SK-N-SH treated with all-trans-retinoic acid at 6 μM for 48 hours (cell line): ENCODE measurements around the gene NAB1.

Experiments used
- ATAC-seq: fragments of 200-7000 bp; cut with Tn5 transposase; 3 replicates; pipeline ENCODE4 v1.9.1; 2020; ENCODE audit warnings: mild to moderate bottlenecking, moderate library complexity
- BACH2 ChIP-seq: fragments of 250-450 bp; sonication (Bioruptor Pico); IDR thresholded peaks from 2 replicates; pipeline ENCODE4 v1.9.0; 2021; ENCODE audit warnings: mild to moderate bottlenecking, borderline replicate concordance
- CREB5 ChIP-seq: fragments of 250-450 bp; sonication (Bioruptor Pico); IDR thresholded peaks from 2 replicates; pipeline ENCODE4 v1.5.1; 2020; ENCODE audit warnings: low read depth, mild to moderate bottlenecking, moderate library complexity
- CSDC2 ChIP-seq: fragments of 250-450 bp; sonication (Bioruptor Pico); IDR thresholded peaks from 2 replicates; pipeline ENCODE4 v1.5.0; 2020; ENCODE audit warnings: mild to moderate bottlenecking, moderate library complexity
- CSRNP3 ChIP-seq: fragments of 250-450 bp; sonication (Bioruptor Pico); IDR thresholded peaks from 2 replicates; pipeline ENCODE4 v1.5.1; 2021; ENCODE audit warnings: mild to moderate bottlenecking, moderate library complexity
- ESRRG ChIP-seq: fragments of 250-450 bp; sonication (Bioruptor Pico); IDR thresholded peaks from 2 replicates; pipeline ENCODE4 v1.6.1; 2021; ENCODE audit warnings: mild to moderate bottlenecking
- OSR1 ChIP-seq: fragments of 250-450 bp; sonication (Bioruptor Pico); IDR thresholded peaks from 2 replicates; pipeline ENCODE4 v1.8.0; 2022; ENCODE audit warnings: moderate library complexity, mild to moderate bottlenecking, inconsistent platforms
- PATZ1 ChIP-seq: fragments of 250-450 bp; sonication (Bioruptor Pico); IDR thresholded peaks from 2 replicates; pipeline ENCODE4 v1.8.0; 2020; ENCODE audit warnings: mild to moderate bottlenecking, moderate library complexity, borderline replicate concordance
- POU6F1 ChIP-seq: fragments of 250-450 bp; sonication (Bioruptor Pico); IDR thresholded peaks from 2 replicates; pipeline ENCODE4 v1.8.0; 2021; ENCODE audit warnings: low read depth, mild to moderate bottlenecking, moderate library complexity, borderline replicate concordance
- PPARA ChIP-seq: fragments of 250-450 bp; sonication (Bioruptor Pico); IDR thresholded peaks from 2 replicates; pipeline ENCODE4 v1.5.0; 2020; ENCODE audit warnings: mild to moderate bottlenecking, borderline replicate concordance
- SNAI2 ChIP-seq: fragments of 250-450 bp; sonication (Bioruptor Pico); IDR thresholded peaks from 2 replicates; pipeline ENCODE4 v1.5.0; 2020; ENCODE audit warnings: mild to moderate bottlenecking, moderate library complexity
- TCF4 ChIP-seq: fragments of 250-450 bp; sonication (Bioruptor Pico); IDR thresholded peaks from 2 replicates; pipeline ENCODE4 v1.8.0; 2021; ENCODE audit warnings: mild to moderate bottlenecking, moderate library complexity, borderline replicate concordance
- TSHZ2 ChIP-seq: fragments of 250-450 bp; sonication (Bioruptor Pico); IDR thresholded peaks from 2 replicates; pipeline ENCODE4 v1.5.0; 2020; ENCODE audit warnings: mild to moderate bottlenecking, moderate library complexity
- ZC3H10 ChIP-seq: fragments of 250-450 bp; sonication (Bioruptor Pico); IDR thresholded peaks from 2 replicates; pipeline ENCODE4 v1.5.1; 2021; ENCODE audit warnings: mild to moderate bottlenecking, moderate library complexity
- ZFP3 ChIP-seq: fragments of 250-450 bp; sonication (Bioruptor Pico); IDR thresholded peaks from 2 replicates; pipeline ENCODE4 v1.5.0; 2020; ENCODE audit warnings: mild to moderate bottlenecking, moderate library complexity
- ZFP30 ChIP-seq: fragments of 450-650 bp; formaldehyde crosslinking; IDR thresholded peaks from 2 replicates; pipeline ENCODE4 v1.5.0; 2022; ENCODE audit warnings: mild to moderate bottlenecking, moderate library complexity
- ZNF565 ChIP-seq: fragments of 450-650 bp; formaldehyde crosslinking; conservative IDR thresholded peaks from 2 replicates; pipeline ENCODE4 v1.5.0; 2020; ENCODE audit warnings: low read depth, mild to moderate bottlenecking, moderate library complexity
- ZNF70 ChIP-seq: fragments of 450-650 bp; formaldehyde crosslinking; IDR thresholded peaks from 2 replicates; pipeline ENCODE4 v1.5.0; 2020; ENCODE audit warnings: mild to moderate bottlenecking, moderate library complexity
- ZNF8 ChIP-seq: fragments of 450-650 bp; formaldehyde crosslinking; IDR thresholded peaks from 2 replicates; pipeline ENCODE4 v1.5.0; 2020; ENCODE audit warnings: mild to moderate bottlenecking, moderate library complexity

The NAB1 gene

GRCh38 chr2:190682168-190682567 is 33.3 kb downstream of the NAB1 start (continued):
- TF ChIP-seq POU6F1 (CRISPR knock-in tag) = no peak
- no peak for TF ChIP-seq CREB5 (CRISPR knock-in tag)
- no peak for TF ChIP-seq ZFP30 (CRISPR knock-in tag)
- no peak for TF ChIP-seq ZNF70 (CRISPR knock-in tag)

- TF ChIP-seq ZNF565 (CRISPR knock-in tag) (no peak), PATZ1 (no peak), ZFP3 (CRISPR knock-in tag) (no peak), ZNF70 (CRISPR knock-in tag) (no peak), SNAI2 (CRISPR knock-in tag) (no peak), CSRNP3 (no peak), BACH2 (no peak), TCF4 (no peak), ESRRG (CRISPR knock-in tag) (no peak)
- ATAC-seq = no peak
These were observed 34.9 kb downstream of the NAB1 start for GRCh38 chr2:190683802-190684201.

- no peak for ATAC-seq
- no peak for TF ChIP-seq CREB5 (CRISPR knock-in tag)
- TF ChIP-seq PPARA (CRISPR knock-in tag) = no peak
- no peak for TF ChIP-seq ZC3H10 (CRISPR knock-in tag)
- no peak for TF ChIP-seq BACH2
- no peak for TF ChIP-seq TCF4
- TF ChIP-seq PATZ1 = no peak
- no peak for TF ChIP-seq OSR1 (CRISPR knock-in tag)
- TF ChIP-seq ZFP30 (CRISPR knock-in tag) = no peak
- TF ChIP-seq CSRNP3 = no peak
- no peak for TF ChIP-seq ZNF8
- no peak for TF ChIP-seq CSDC2 (CRISPR knock-in tag)
- no peak for TF ChIP-seq TSHZ2 (CRISPR knock-in tag)
These were observed 36.0 kb downstream of the NAB1 start for GRCh38 chr2:190684931-190685330.
